SJCRH30 (cell line): Measurements from ENCODE around the gene PPIP5K1. TPM values are rescaled to one million over a fixed set of nuclear protein-coding genes. Genes with fewer than 3 reads are reported as not detected.

ENCODE experiments used
- DNase-seq, 2 experiments: peaks; one replicate each; pipeline ENCODE4 v3.0.0-alpha.2; 2015 to 2020
- H3K27ac ChIP-seq: fragments of 250-450 bp; sonication (Bioruptor Pico); 2 replicates; pipeline ENCODE4 v1.5.1; 2020; ENCODE audit warnings: mild to moderate bottlenecking, moderate library complexity
- H3K27me3 ChIP-seq: fragments of 250-450 bp; sonication (Bioruptor Pico); 2 replicates; pipeline ENCODE4 v1.5.1; 2020; ENCODE audit warnings: mild to moderate bottlenecking, moderate library complexity
- H3K36me3 ChIP-seq: fragments of 250-450 bp; sonication (Bioruptor Pico); 2 replicates; pipeline ENCODE4 v1.5.1; 2020; ENCODE audit warnings: mild to moderate bottlenecking, moderate library complexity
- H3K4me1 ChIP-seq: fragments of 250-450 bp; sonication (Bioruptor Pico); 2 replicates; pipeline ENCODE4 v1.5.1; 2020; ENCODE audit warnings: mild to moderate bottlenecking, moderate library complexity
- H3K4me3 ChIP-seq: fragments of 250-450 bp; sonication (Bioruptor Pico); 2 replicates; pipeline ENCODE4 v1.5.1; 2020; ENCODE audit warnings: mild to moderate bottlenecking, moderate library complexity
- H3K9me3 ChIP-seq: fragments of 250-450 bp; sonication (Bioruptor Pico); replicated peaks from 2 replicates; pipeline ENCODE4 v1.5.1; 2020; ENCODE audit warnings: mild to moderate bottlenecking, moderate library complexity
- total RNA-seq: library from RNA; depleted of rRNA; stranded (reverse); fragments of >200 nt; shearing (Covaris generic); gene quantifications from 2 replicates; pipeline ENCODE4 v1.2.3, GENCODE V29; 2014; rRNA removed

Gene PPIP5K1
- total RNA-seq, 1 experiment from 2014 or later: 14.3 TPM

- Histone ChIP-seq H3K27ac (no peak overlapping the region), H3K4me1 (peaks cover under 1% of the 10 kb centered on the region), H3K36me3 (no peaks in the 10 kb centered on the region), H3K27me3 (no peaks in the 10 kb centered on the region), H3K9me3 (no peaks in the 10 kb centered on the region), H3K4me3 (no peak overlapping the region)
- no peak for DNase-seq
These were observed 90.4 kb downstream of the PPIP5K1 start for GRCh38 chr15:43499635-43500034.

- no peak for DNase-seq
- Histone ChIP-seq H3K27ac (no peak overlapping the region), H3K4me3 (no peak overlapping the region)
These were observed 91.0 kb downstream of the PPIP5K1 start for GRCh38 chr15:43498990-43499389.

GRCh38 chr15:43493703-43494472, 96.1 kb downstream of the PPIP5K1 start:
- DNase-seq: peak; percentile 23 to 49
- H3K27me3 ChIP-seq: no peaks in the 10 kb centered on the region
- H3K36me3 ChIP-seq: peaks cover 11% of the 10 kb centered on the region
- H3K4me1 ChIP-seq: peaks cover 10% of the 10 kb centered on the region
- no peaks in the 10 kb centered on the region for H3K9me3 ChIP-seq
- peak overlapping the region; percentile 84 for H3K4me3 ChIP-seq
- H3K27ac ChIP-seq: peak overlapping the region; percentile 72

More at GRCh38 chr15:43498990-43499389, 91.0 kb downstream of the PPIP5K1 start:
- Histone ChIP-seq H3K36me3 (no peaks in the 10 kb centered on the region), H3K9me3 (no peaks in the 10 kb centered on the region), H3K27me3 (no peaks in the 10 kb centered on the region), H3K4me1 (peaks cover 7% of the 10 kb centered on the region)

GRCh38 chr15:43492673-43493601, 97.1 kb downstream of the PPIP5K1 start, which contains the start of gene TP53BP1:
TSS of gene TP53BP1 (minus strand) at chr15:43493156. CDS start at chr15:43493043, 113 bp downstream.
- Histone ChIP-seq H3K4me3 (peak within 1 kb of the TSS; percentile 84), H3K9me3 (no peaks in the 10 kb centered on the region), H3K36me3 (peaks cover 15% of the 10 kb centered on the region), H3K27me3 (no peaks in the 10 kb centered on the region), H3K4me1 (peaks cover 10% of the 10 kb centered on the region), H3K27ac (peak within 1 kb of the TSS; percentile 72)
- DNase-seq: peak; percentile 95 to 96

GRCh38 chr15:43492266-43492665, 97.7 kb downstream of the PPIP5K1 start:
- Histone ChIP-seq H3K4me3 (peak overlapping the region; percentile 84), H3K4me1 (peaks cover 10% of the 10 kb centered on the region)

GRCh38 chr15:43489191-43489590, 100.8 kb downstream of the PPIP5K1 start:
- Histone ChIP-seq H3K9me3 (no peaks in the 10 kb centered on the region), H3K4me1 (peaks cover 5% of the 10 kb centered on the region), H3K27me3 (no peaks in the 10 kb centered on the region), H3K36me3 (peaks cover 32% of the 10 kb centered on the region), H3K27ac (no peak overlapping the region), H3K4me3 (no peak overlapping the region)
- DNase-seq: no peak

More at GRCh38 chr15:43492266-43492665, 97.7 kb downstream of the PPIP5K1 start:
- DNase-seq: peak in 1 of 2 experiments; percentile 18
- Histone ChIP-seq H3K9me3 (no peaks in the 10 kb centered on the region), H3K27ac (no peak overlapping the region; the same call in 1 of the 2 replicates), H3K27me3 (no peaks in the 10 kb centered on the region), H3K36me3 (peaks cover 18% of the 10 kb centered on the region)

- DNase-seq: no peak
- H3K36me3 ChIP-seq: peaks cover 32% of the 10 kb centered on the region
These were observed 101.2 kb downstream of the PPIP5K1 start for GRCh38 chr15:43488790-43489189.

GRCh38 chr15:43487271-43487895, 102.6 kb downstream of the PPIP5K1 start:
- no peak for DNase-seq
- no peak overlapping the region for H3K4me3 ChIP-seq

More at GRCh38 chr15:43488790-43489189, 101.2 kb downstream of the PPIP5K1 start:
- Histone ChIP-seq H3K4me3 (no peak overlapping the region), H3K9me3 (no peaks in the 10 kb centered on the region), H3K27ac (no peak overlapping the region), H3K27me3 (no peaks in the 10 kb centered on the region), H3K4me1 (peaks cover under 1% of the 10 kb centered on the region)

GRCh38 chr15:43484455-43484854, 105.6 kb downstream of the PPIP5K1 start:
- Histone ChIP-seq H3K27ac (no peak overlapping the region), H3K4me1 (no peaks in the 10 kb centered on the region), H3K4me3 (no peak overlapping the region), H3K36me3 (peaks cover 44% of the 10 kb centered on the region), H3K9me3 (no peaks in the 10 kb centered on the region), H3K27me3 (no peaks in the 10 kb centered on the region)
- no peak for DNase-seq

More at GRCh38 chr15:43487271-43487895, 102.6 kb downstream of the PPIP5K1 start:
- Histone ChIP-seq H3K4me1 (no peaks in the 10 kb centered on the region), H3K36me3 (peaks cover 37% of the 10 kb centered on the region), H3K27me3 (no peaks in the 10 kb centered on the region), H3K27ac (no peak overlapping the region), H3K9me3 (no peaks in the 10 kb centered on the region)

Other genes starting within 250 kb of the PPIP5K1 start
- gene ZSCAN29, start 219.2 kb downstream of the PPIP5K1 start, total RNA-seq: 27.8 and 30.8 TPM in 2 replicates
- 16.2 and 20.3 TPM in 2 replicates for gene TUBGCP4, start 219.1 kb downstream of the PPIP5K1 start, total RNA-seq
- gene TP53BP1, start 97.1 kb downstream of the PPIP5K1 start, total RNA-seq: 44.1 and 44.6 TPM in 2 replicates
- 10.1 and 10.3 TPM in 2 replicates for gene MAP1A, start 72.6 kb downstream of the PPIP5K1 start, total RNA-seq
- 0.43 TPM in 1 of 2 replicates, not detected in the other for gene CKMT1B, start 3.8 kb upstream of the PPIP5K1 start, total RNA-seq
- gene STRC, start 28.6 kb upstream of the PPIP5K1 start, total RNA-seq: 0.13 and 0.42 TPM in 2 replicates
- 1.3 and 1.4 TPM in 2 replicates for gene CATSPER2, start 58.6 kb upstream of the PPIP5K1 start, total RNA-seq
- gene CKMT1A, start 103.7 kb upstream of the PPIP5K1 start, total RNA-seq: 0.20 TPM in 1 of 2 replicates, not detected in the other
- 204 and 229 TPM in 2 replicates for gene PDIA3, start 156.2 kb upstream of the PPIP5K1 start, total RNA-seq
- gene ELL3, start 186.8 kb upstream of the PPIP5K1 start, total RNA-seq: not detected in 2 replicates
- gene SERF2, start 202.1 kb upstream of the PPIP5K1 start, total RNA-seq: 471 and 504 TPM in 2 replicates
- not detected in 2 replicates for gene SERINC4, start 210.0 kb upstream of the PPIP5K1 start, total RNA-seq
- 9.4 and 10.5 TPM in 2 replicates for gene HYPK, start 210.4 kb upstream of the PPIP5K1 start, total RNA-seq
- 44.2 and 48.4 TPM in 2 replicates for gene MFAP1, start 234.5 kb upstream of the PPIP5K1 start, total RNA-seq
- 59.6 and 71.8 TPM in 2 replicates for gene WDR76, start 236.8 kb upstream of the PPIP5K1 start, total RNA-seq